IPS-18a (cell line): Measurements from ENCODE around the gene MRAP2.
"Not testable (repeated sequence)": the region's sequence is repeated elsewhere in the genome, so short reads cannot be mapped to it uniquely, and the experiment has no call there.

Experiments used
- H3K27ac ChIP-seq: one replicate; pipeline ENCODE4 v1.5.1; 2013; ENCODE audit warnings: low read length
- H3K27me3 ChIP-seq: one replicate; pipeline ENCODE4 v1.6.1; 2013; ENCODE audit warnings: mild to moderate bottlenecking, low read length; ENCODE audit not compliant: control insufficient read depth, insufficient read depth
- H3K36me3 ChIP-seq: one replicate; pipeline ENCODE4 v1.6.1; 2013; ENCODE audit warnings: low read depth, low read length; ENCODE audit not compliant: control insufficient read depth
- H3K4me1 ChIP-seq: one replicate; pipeline ENCODE4 v1.6.1; 2013; ENCODE audit warnings: low read depth, low read length; ENCODE audit not compliant: control insufficient read depth
- H3K4me3 ChIP-seq: one replicate; pipeline ENCODE4 v1.5.1; 2013; ENCODE audit warnings: low read length
- H3K9ac ChIP-seq: one replicate; pipeline ENCODE4 v1.6.1; 2013; ENCODE audit warnings: mild to moderate bottlenecking, low read length, moderate library complexity
- H3K9me3 ChIP-seq: one replicate; pipeline ENCODE4 v1.6.1; 2013; ENCODE audit warnings: low read depth, low read length; ENCODE audit not compliant: control insufficient read depth

Gene MRAP2

DNA sequence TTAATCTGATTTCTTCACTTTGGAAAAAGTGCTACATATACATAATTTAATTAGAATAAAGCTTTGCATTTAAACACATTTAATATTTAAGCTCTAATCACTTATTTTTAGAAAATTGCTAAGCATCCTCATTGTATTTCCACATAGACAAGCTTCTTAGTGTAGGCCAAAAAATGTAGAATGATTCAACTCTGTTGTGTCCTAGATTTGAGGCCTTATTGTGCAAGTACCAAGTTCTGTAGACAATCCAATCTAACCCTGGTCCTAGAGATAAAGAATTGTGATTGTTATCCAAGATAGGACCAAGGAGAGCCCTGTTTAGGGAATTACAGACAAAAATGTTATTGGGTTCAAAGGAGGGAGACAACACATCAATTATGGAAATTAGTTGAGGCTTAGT lies 27.6 kb downstream of the MRAP2 start:
- Histone ChIP-seq H3K9me3 (no peaks in the 10 kb centered on the region), H3K27ac (no peak overlapping the region), H3K9ac (no peak overlapping the region)

DNA sequence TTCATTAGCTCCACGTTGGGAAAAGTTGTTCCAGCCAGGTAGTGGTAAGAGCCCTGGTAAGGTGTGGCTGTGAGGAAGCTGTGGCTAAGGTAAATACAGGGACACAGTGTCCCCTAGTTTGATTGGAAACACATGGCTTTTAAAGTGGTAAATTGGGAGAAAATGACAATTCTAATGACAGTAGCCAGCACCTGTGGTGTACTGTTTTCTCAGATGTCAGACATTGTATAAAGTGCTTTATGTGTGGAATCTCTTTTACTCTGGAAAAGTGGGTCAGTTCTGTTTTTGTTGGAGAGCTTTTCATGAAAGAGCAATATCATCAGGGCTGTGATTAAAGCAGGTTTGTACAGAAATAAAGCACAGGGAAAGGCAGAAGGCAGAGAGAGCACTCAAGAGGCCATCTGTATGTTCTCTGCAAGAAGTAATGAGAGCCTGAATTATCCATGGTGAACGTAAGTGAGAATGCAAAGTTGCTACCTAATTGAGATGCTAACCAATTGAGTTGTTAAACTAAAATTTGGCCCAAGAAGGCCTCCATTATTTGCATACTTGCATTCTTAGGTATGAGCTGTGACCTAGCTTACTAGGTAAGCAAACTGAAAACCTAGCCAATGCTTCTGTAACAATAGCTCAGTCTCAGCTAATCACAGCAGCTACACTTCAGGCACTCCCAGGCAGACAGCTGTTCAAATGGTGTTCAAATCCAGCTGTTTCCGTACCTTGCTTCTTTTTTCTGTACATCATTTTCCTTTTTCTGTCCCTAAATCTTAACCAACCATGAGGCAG lies 28.2 kb downstream of the MRAP2 start:
- Histone ChIP-seq H3K36me3 (no peaks in the 10 kb centered on the region), H3K4me1 (peaks cover 14% of the 10 kb centered on the region), H3K27ac (no peak overlapping the region), H3K4me3 (no peak overlapping the region), H3K27me3 (no peaks in the 10 kb centered on the region), H3K9me3 (no peaks in the 10 kb centered on the region), H3K9ac (no peak overlapping the region)

More for the DNA sequence above, 27.6 kb downstream of the MRAP2 start:
- Histone ChIP-seq H3K36me3 (no peaks in the 10 kb centered on the region), H3K4me1 (peaks cover 14% of the 10 kb centered on the region), H3K27me3 (no peaks in the 10 kb centered on the region), H3K4me3 (no peak overlapping the region)

DNA sequence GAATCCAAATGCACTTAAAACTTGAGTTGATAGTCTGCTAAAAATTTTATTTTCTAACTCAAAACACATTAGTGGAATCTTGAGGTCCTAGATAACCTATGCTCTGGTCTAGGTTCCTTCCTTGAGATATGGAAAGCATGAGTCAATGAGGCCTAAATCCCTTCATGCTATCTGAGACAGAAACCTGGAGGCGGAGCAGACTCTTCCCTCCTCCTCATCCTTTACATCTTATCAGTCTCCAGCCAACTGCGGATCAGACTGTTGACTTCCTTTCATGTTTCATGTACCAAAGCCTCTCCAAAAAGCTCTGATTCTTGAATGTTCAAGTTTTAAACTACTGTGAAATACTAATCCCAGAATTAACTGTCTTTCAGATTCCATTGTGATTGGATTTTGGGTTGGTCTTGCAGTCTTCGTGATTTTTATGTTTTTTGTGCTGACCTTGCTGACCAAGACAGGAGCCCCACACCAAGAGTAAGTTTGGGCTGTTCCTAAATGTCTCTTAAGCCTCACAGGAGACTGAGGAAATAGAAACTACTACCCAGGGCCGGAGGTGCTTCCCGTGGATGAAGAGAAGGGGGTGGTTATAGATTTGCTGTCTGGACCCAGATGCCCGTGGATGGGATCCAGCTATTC lies 29.1 kb downstream of the MRAP2 start:
- Histone ChIP-seq H3K27me3 (no peaks in the 10 kb centered on the region), H3K4me1 (peaks cover 14% of the 10 kb centered on the region), H3K9ac (no peak overlapping the region), H3K36me3 (no peaks in the 10 kb centered on the region), H3K27ac (no peak overlapping the region), H3K4me3 (no peak overlapping the region), H3K9me3 (no peaks in the 10 kb centered on the region)

DNA sequence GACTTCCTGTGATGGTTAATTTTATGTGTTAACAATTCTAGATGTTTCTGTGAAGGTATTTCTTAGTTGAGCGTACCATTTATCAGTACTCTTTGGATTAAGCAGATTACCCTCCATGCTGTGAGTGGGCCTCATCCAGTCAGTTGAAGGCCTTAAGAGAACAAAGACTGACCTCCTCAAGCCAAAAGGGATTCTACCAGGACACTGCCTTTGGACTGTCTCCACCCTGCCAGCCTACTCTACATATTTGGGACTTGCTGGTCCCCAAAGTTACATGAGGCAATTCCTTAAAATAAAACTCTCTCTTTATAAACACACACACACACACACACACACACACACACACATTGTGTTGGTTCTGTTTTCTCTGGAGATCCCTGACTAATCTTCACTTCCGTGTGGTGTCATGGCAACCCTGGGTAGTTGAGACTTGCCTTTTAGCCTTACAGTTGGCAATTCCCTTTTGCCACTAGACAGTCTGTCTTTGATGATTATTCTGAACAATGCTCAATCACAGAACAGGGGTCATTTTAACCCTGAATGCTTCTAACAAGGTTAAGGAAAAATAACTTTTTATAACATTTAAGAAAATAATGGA lies 32.2 kb downstream of the MRAP2 start:
- no peak overlapping the region for H3K27ac ChIP-seq
- no peak overlapping the region for H3K9ac ChIP-seq
- no peaks in the 10 kb centered on the region for H3K36me3 ChIP-seq
- H3K27me3 ChIP-seq: no peaks in the 10 kb centered on the region
- no peaks in the 10 kb centered on the region for H3K9me3 ChIP-seq
- H3K4me3 ChIP-seq: no peak overlapping the region
- peaks cover 14% of the 10 kb centered on the region for H3K4me1 ChIP-seq

DNA sequence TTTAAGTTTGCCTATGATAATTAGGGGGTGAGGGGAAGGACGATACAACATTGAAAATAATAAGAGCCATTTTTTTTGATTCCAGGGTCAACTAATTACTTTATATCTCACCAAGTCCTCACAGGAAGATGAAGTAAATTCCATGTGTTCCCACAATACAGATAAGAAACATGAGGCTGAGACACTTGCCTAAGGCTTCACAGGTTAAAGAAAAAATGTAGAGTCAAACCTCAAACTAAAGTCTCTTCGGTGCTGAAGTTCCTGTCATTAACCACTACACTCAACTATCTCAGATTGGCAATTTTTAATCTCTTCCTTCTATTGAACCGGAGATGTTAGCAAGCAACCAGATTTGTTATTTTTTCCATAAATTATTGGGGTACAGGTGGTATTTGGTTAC lies 33.0 kb downstream of the MRAP2 start:
- H3K27ac ChIP-seq: no peak overlapping the region
- peaks cover 14% of the 10 kb centered on the region for H3K4me1 ChIP-seq
- H3K9ac ChIP-seq: no peak overlapping the region
- H3K9me3 ChIP-seq: no peaks in the 10 kb centered on the region
- no peaks in the 10 kb centered on the region for H3K27me3 ChIP-seq
- no peaks in the 10 kb centered on the region for H3K36me3 ChIP-seq
- H3K4me3 ChIP-seq: no peak overlapping the region

DNA sequence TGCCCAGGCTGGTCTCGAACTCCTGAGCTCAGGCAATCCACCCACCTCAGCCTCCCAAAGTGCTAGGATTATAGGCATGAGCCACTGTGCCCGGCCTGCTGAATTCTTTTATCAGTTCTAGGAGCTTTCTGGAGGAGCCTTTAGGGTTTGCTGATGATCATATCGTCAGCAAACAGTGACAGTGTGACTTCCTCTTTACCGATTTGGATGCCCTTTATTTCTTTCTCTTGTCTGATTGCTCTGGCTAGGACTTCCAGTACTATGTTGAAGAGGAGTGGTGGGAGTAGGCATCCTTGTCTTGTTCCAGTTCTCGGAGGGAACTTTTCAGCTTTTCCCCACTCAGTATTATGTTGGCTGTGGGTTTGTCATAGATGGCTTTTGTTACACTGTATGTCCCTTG lies 35.3 kb downstream of the MRAP2 start:
- not testable (repeated sequence) for H3K9ac ChIP-seq, H3K4me1 ChIP-seq, H3K4me3 ChIP-seq, H3K27ac ChIP-seq, H3K9me3 ChIP-seq, H3K36me3 ChIP-seq, H3K27me3 ChIP-seq

DNA sequence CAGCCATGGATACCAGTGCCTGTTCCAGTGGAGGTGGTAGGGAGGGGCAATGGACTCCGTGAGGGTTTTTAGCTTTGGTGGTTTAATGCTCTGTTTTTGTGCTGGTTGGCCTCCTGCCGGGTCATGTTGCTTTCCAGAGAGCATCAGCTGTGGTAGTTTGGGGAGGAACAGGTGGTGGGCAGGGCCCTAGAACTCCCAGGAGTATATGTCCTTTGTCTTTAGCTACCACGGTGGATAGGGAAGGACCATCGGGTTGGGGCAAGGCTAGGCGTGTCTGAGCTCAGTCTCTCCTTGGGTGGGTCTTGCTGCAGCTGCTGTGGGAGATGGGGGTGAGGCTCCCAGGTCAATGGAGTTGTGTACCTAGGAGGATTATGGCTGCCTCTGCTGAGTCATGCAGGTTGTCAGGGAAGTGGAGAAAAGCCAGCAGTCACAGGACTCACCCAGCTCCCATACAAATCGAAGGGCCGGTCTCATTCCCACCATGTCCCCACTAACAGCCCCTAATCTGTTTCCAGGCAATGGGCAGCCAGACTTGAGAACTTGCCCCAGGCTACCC lies 38.9 kb downstream of the MRAP2 start:
- H3K9me3 ChIP-seq: no peaks in the 10 kb centered on the region
- no peaks in the 10 kb centered on the region for H3K36me3 ChIP-seq
- no peak overlapping the region for H3K4me3 ChIP-seq
- no peaks in the 10 kb centered on the region for H3K27me3 ChIP-seq
- no peak overlapping the region for H3K27ac ChIP-seq
- peaks cover 7% of the 10 kb centered on the region for H3K4me1 ChIP-seq
- no peak overlapping the region for H3K9ac ChIP-seq

DNA sequence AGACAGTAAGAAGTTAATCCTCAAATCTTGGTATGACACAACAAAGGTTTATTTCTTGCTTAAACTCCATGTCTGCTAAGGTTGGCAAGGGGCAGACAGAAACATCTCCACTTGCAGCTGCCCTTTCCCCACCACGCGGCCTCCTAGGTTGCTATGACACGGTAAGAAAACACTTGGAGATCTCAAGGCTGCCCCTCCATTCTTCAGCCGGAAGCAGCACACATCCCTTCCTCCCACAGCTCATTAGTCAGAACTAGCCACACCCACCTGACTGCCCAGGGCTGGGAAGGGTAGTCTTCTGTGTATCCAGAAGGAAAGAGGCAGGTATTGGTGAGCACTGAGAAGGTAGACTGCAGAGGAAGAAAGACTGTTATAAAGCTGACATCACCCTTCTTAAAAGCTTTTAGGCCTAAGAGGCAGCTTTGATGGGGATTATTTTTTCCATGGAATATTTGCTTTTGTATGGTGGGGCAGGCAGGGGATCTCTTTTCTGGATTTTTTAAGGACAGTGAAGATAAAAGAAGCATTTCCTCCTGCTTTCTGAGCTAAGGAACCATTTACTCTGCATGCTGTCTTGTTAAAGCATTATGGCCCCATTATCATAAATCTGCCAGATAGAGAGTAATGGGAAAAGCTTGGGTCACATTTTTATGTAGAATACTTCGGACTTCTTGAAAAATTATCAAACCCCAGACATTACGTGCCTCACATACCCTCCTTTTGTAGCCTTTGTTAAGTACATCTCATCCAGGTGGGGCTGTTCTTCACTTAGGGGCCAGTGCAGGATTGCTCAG lies 41.6 kb downstream of the MRAP2 start:
- H3K36me3 ChIP-seq: no peaks in the 10 kb centered on the region
- no peaks in the 10 kb centered on the region for H3K9me3 ChIP-seq
- no peak overlapping the region for H3K9ac ChIP-seq
- no peak overlapping the region for H3K27ac ChIP-seq
- no peak overlapping the region for H3K4me3 ChIP-seq
- no peaks in the 10 kb centered on the region for H3K27me3 ChIP-seq
- H3K4me1 ChIP-seq: peaks cover 7% of the 10 kb centered on the region

DNA sequence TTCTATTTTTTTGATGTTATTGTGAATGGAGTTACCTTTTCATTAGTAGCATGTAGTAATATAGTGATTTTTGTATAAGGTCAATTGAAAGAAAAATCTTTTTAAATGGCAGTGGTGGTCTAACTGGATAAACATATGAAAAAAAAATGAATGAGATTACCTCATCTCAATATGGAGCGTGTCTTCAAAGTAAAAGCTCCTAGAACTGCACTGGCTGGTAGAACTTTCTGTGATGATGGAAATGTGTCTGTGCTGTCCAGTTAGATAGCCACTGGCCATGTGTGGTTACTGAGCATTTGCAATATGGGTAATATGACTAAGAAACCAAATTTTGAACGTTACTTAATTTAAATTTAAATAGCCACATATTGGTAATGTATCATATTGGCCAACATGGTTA lies 44.1 kb downstream of the MRAP2 start:
- no peaks in the 10 kb centered on the region for H3K27me3 ChIP-seq

DNA sequence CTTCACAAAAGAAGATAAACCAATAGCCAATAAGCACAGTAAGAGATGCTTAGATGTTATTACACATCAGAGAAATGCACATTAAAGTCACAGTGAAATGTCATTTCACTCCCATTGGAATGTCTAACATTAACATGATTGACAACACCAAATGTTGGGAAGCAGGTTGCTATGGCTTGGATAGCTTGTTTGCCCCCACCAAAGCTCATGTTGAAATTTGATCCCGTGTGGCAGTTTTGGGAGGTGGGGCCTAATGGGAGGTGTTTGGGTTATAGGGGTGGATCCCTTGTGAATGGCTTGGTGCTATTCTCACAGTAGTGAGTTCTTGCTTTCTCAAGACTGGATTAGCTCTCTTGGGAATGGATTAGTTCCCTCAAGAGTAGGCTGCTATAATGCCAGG lies 44.8 kb downstream of the MRAP2 start:
- Histone ChIP-seq H3K36me3 (no peaks in the 10 kb centered on the region), H3K27me3 (no peaks in the 10 kb centered on the region), H3K9me3 (no peaks in the 10 kb centered on the region), H3K9ac (no peak overlapping the region), H3K4me1 (peaks cover 16% of the 10 kb centered on the region), H3K4me3 (no peak overlapping the region), H3K27ac (no peak overlapping the region)

More for the DNA sequence above, 44.1 kb downstream of the MRAP2 start:
- no peak overlapping the region for H3K9ac ChIP-seq
- no peak overlapping the region for H3K27ac ChIP-seq
- no peaks in the 10 kb centered on the region for H3K9me3 ChIP-seq
- H3K4me3 ChIP-seq: no peak overlapping the region
- H3K4me1 ChIP-seq: peaks cover 9% of the 10 kb centered on the region
- H3K36me3 ChIP-seq: no peaks in the 10 kb centered on the region

DNA sequence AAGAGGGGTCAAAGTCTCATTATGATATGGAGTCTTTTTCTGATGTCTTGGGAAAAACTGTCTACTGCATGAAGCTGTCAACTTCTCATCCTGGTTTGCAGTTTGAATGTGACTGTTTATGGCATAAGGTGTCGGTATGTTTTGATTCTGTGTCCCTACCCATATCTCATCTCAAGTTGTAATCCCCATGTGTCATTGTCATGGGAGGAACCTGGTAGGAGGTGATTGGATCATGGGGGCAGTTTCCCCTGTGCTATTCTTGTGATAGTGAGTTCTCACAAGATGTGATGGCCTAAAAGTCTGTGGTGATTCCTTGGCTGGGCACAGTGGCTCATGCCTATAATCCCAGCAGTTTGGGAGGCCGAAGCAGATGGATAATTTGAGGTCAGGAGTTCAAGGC lies 47.6 kb downstream of the MRAP2 start:
- Histone ChIP-seq H3K27me3 (no peaks in the 10 kb centered on the region), H3K9me3 (no peaks in the 10 kb centered on the region), H3K36me3 (no peaks in the 10 kb centered on the region), H3K4me1 (peaks cover 14% of the 10 kb centered on the region), H3K9ac (no peak overlapping the region), H3K4me3 (no peak overlapping the region), H3K27ac (no peak overlapping the region)
